Left lung (tissue), 10 donors: ENCODE results near the gene BOD1. TPM values are rescaled to one million over a fixed set of nuclear protein-coding genes. Genes with fewer than 3 reads are reported as not detected.
A peak's percentile ranks its signal among the peaks of the same experiment; 100 is the strongest.

Experiments
- ATAC-seq: fragments of 200-7000 bp; cut with Tn5 transposase; one replicate; pipeline ENCODE4 v1.9.1; 2020; ENCODE audit warnings: moderate library complexity
- DNase-seq, 4 donors: peaks; one replicate each; pipeline ENCODE4 v3.0.0-alpha.2; 2013 to 2020
- H3K27ac ChIP-seq, 2 donors: fragments of 200-600 bp; sonication (generic) in 1 of 2; one replicate each; pipeline versions ENCODE4 v1.5.0 to v1.8.0; 2020 to 2021
- H3K27me3 ChIP-seq, 2 donors: fragments of 200-600 bp; sonication (generic) in 1 of 2; one replicate each; pipeline versions ENCODE4 v1.5.0 to v1.8.0; 2020 to 2021
- H3K36me3 ChIP-seq, 2 donors: fragments of 200-600 bp; sonication (generic) in 1 of 2; one replicate each; pipeline versions ENCODE4 v1.5.0 to v1.8.0; 2020 to 2021
- H3K4me1 ChIP-seq, 2 donors: fragments of 200-600 bp; one replicate each; pipeline ENCODE4 v1.8.0; 2021
- H3K4me3 ChIP-seq, 2 donors: fragments of 200-600 bp; sonication (generic) in 1 of 2; one replicate each; pipeline versions ENCODE4 v1.5.0 to v1.8.0; 2020 to 2021; ENCODE audit warnings: mild to moderate bottlenecking in 1 of 2
- H3K9me3 ChIP-seq, 2 donors: fragments of 200-600 bp; sonication (generic) in 1 of 2; one replicate each; pipeline versions ENCODE4 v1.5.0 to v1.8.0; 2020 to 2021
- intact Hi-C, 2 donors: fragments of 100-400 bp; cut with DNase I; formaldehyde crosslinking; loops; one replicate each; pipeline versions ENCODE4 v1.11.2 to v1.14.2; 2022
- polyA plus RNA-seq, 6 donors: library from polyadenylated mRNA; unstranded; fragments of 120-200 nt; gene quantifications; one replicate each; pipeline ENCODE4 v1.2.1, GENCODE V29; 2013; ENCODE audit not compliant: insufficient read length in 6 of 6
- total RNA-seq, 2 donors: library from RNA; stranded (reverse); fragmentation: NEBNext Ultra II Directional; extraction: Animal tissue kit (Norgen Biotek cat#: 25700); gene quantifications; one replicate each; pipeline ENCODE4 v1.2.1, GENCODE V29; 2021
- TF ChIP-seq, protein P1 (sequence below), 2 donors: fragments of 200-600 bp; sonication (generic) in 1 of 2; IDR thresholded peaks; one replicate each; pipeline versions ENCODE4 v1.5.0 to v1.8.0; 2021; ENCODE audit warnings: antibody characterized with exemption in 2 of 2
- donor health status: DM: no; HTN: yes; CAD: no.
- donor health status: DM: no; HTN: no; CAD: no.

Gene BOD1
- total and polyA plus RNA-seq, 8 donors: 37.4 to 156 (median 124) TPM

- DNase-seq (peak in 1 of 4 donors; percentile 45), ATAC-seq (peak; percentile 68)
- intact Hi-C loops: no loop called here
- no peak overlapping the region for H3K4me3 ChIP-seq
- TF ChIP-seq, protein P1, sequence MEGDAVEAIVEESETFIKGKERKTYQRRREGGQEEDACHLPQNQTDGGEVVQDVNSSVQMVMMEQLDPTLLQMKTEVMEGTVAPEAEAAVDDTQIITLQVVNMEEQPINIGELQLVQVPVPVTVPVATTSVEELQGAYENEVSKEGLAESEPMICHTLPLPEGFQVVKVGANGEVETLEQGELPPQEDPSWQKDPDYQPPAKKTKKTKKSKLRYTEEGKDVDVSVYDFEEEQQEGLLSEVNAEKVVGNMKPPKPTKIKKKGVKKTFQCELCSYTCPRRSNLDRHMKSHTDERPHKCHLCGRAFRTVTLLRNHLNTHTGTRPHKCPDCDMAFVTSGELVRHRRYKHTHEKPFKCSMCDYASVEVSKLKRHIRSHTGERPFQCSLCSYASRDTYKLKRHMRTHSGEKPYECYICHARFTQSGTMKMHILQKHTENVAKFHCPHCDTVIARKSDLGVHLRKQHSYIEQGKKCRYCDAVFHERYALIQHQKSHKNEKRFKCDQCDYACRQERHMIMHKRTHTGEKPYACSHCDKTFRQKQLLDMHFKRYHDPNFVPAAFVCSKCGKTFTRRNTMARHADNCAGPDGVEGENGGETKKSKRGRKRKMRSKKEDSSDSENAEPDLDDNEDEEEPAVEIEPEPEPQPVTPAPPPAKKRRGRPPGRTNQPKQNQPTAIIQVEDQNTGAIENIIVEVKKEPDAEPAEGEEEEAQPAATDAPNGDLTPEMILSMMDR (IDR thresholded peaks at IDR 0.05): no peak
- no peaks in the 10 kb centered on the region for H3K27me3 ChIP-seq
- no peaks in the 10 kb centered on the region for H3K9me3 ChIP-seq
- peak overlapping the region in 1 of 2 donors; percentile 44 for H3K27ac ChIP-seq
- H3K36me3 ChIP-seq: no peaks in the 10 kb centered on the region
- no peaks in the 10 kb centered on the region for H3K4me1 ChIP-seq
Observed at GRCh38 chr5:173645890-173646574, 29.6 kb upstream of the BOD1 start.

DNA sequence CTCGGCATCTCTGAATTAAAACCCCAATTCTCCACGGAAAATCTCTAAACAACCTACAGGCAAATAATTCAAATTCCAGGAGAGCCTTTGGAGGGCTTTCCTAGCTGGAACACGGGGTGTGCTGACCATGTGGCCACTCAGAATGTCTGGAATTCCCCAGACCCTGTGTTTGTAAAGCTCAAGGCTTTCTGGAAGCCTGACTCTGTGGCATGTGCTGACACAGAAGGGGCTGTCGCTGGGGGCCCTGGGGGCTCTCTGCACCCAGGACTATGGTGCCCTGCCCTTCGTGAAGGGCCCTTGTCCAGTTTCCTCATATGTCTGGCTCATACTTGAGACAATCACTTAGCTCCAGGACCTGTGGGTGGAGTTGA is 29.0 kb upstream of the BOD1 start:
- no peak overlapping the region for H3K4me3 ChIP-seq
- peak; percentile 78 for ATAC-seq
- H3K9me3 ChIP-seq: no peaks in the 10 kb centered on the region
- DNase-seq: peak in 3 of 4 donors; percentile 34 to 63 (median 39)
- no peaks in the 10 kb centered on the region for H3K36me3 ChIP-seq
- H3K27me3 ChIP-seq: no peaks in the 10 kb centered on the region
- intact Hi-C loops: no loop called here
- H3K27ac ChIP-seq: peak overlapping the region in 1 of 2 donors; percentile 44
- H3K4me1 ChIP-seq: no peaks in the 10 kb centered on the region
- TF ChIP-seq, protein P1 (IDR thresholded peaks at IDR 0.05): no peak

GRCh38 chr5:173644673-173645436 is 28.4 kb upstream of the BOD1 start:
- no peak for ATAC-seq
- intact Hi-C loops: no loop called here
- no peak for DNase-seq
- Histone ChIP-seq H3K27me3 (no peaks in the 10 kb centered on the region), H3K4me1 (no peaks in the 10 kb centered on the region), H3K4me3 (no peak overlapping the region), H3K27ac (no peak overlapping the region), H3K9me3 (no peaks in the 10 kb centered on the region), H3K36me3 (no peaks in the 10 kb centered on the region)
- TF ChIP-seq, protein P1 (IDR thresholded peaks at IDR 0.05): no peak

DNA sequence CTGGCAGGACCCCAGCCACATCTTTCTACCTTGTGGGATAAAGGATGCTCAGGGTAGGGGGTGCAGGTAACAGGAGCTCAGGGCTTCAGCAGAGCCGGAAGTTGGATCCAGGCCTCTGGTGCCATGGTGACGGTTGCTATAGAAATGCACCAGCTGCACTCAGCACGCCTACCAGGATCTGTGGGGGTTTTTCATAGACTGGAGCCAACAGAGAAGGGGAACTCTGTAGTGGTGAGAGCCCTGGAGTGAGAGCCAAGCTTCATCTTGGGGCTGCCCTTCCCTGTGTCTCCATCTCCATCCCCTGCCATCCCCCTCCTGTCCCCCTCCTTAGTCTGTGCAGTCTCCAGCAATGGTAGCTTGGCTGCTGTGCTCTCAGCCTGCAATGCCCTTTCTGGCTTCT is 27.5 kb upstream of the BOD1 start:
- intact Hi-C loops: no loop called here
- Histone ChIP-seq H3K9me3 (no peaks in the 10 kb centered on the region), H3K4me3 (no peak overlapping the region), H3K36me3 (no peaks in the 10 kb centered on the region), H3K4me1 (no peaks in the 10 kb centered on the region), H3K27ac (no peak overlapping the region), H3K27me3 (no peaks in the 10 kb centered on the region)
- TF ChIP-seq, protein P1 (IDR thresholded peaks at IDR 0.05): no peak
- ATAC-seq: no peak
- peak in 2 of 4 donors; percentile 27 to 43 for DNase-seq

- no peak overlapping the region for H3K27ac ChIP-seq
- H3K4me3 ChIP-seq: no peak overlapping the region
- no peaks in the 10 kb centered on the region for H3K36me3 ChIP-seq
- H3K4me1 ChIP-seq: no peaks in the 10 kb centered on the region
- intact Hi-C loops: no loop called here
- ATAC-seq (no peak), DNase-seq (peak in 1 of 4 donors; percentile 53)
- no peaks in the 10 kb centered on the region for H3K27me3 ChIP-seq
- TF ChIP-seq, protein P1 (IDR thresholded peaks at IDR 0.05): no peak
- H3K9me3 ChIP-seq: no peaks in the 10 kb centered on the region
Observed at GRCh38 chr5:173642895-173643481, 26.5 kb upstream of the BOD1 start.
